HepG2 (cell line): ENCODE measurements around the gene L3MBTL4.

Experiments
- CEBPB ChIP-seq: IDR thresholded peaks from 2 replicates; pipeline ENCODE4 v1.6.1; 2011; ENCODE audit warnings: low read depth, low read length, improper control_type of control experiment, borderline replicate concordance
- ZNF615 ChIP-seq: sonication (generic); formaldehyde crosslinking; IDR thresholded peaks from 2 replicates; pipeline ENCODE4 v1.5.0; 2020; ENCODE audit warnings: mild to moderate bottlenecking, missing genetic modification reagents, borderline replicate concordance

DNA sequence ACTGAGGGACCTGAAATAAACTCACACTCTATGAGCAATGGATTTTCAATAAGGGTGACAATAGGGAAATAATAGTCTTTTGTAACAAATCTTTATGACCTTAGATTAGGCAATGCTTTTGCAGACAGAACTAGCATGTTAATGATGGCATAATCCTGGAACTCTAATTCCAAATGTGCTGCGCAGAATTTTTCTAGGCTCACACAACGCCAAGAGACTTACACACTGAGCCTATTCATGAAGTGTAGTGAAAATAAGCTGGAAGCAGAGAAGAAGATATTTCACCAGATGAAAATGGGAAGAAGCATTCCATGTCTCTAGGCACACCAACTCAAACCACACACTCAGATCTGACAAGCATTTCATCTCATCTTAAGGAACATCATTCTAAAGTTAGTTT lies 178.5 kb downstream of the L3MBTL4 start:
- TF ChIP-seq CEBPB (no peak), ZNF615 (CRISPR knock-in tag) (no peak)
